ENCODE measurements around the gene TMEM181. TPM values are rescaled to one million over a fixed set of nuclear protein-coding genes. Genes with fewer than 3 reads are reported as not detected.

TMEM181 gene
- total RNA-seq, 4 donors from 2014 or later, result 10.5 to 22.1 (median 16.8) TPM

DNA sequence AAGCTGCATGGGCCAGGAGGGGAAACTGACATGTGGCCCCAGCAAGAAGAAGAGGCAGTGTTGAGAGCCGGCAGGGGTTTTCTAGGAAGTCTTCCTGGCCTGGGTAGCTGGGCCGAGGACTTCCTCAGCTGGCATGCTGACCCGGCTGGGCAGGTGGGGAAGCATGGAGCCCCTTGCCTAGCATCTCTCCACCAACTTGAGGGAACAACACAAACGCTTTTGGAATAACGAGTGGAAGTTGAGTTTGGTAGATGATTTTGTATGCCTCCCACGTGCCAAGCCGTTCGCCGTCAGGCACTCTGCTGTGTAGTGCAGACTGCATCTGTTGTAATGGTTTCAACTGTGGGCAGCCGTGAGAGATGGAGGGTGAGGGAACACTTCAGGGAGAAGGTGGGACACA lies 7.3 kb downstream of the TMEM181 start:
- Histone ChIP-seq H3K4me3 (no peak overlapping the region), H3K4me1 (peaks cover 0 to 54% (median 21%) of the 10 kb centered on the region in 3 donors), H3K36me3 (no peaks in the 10 kb centered on the region), H3K27me3 (no peaks in the 10 kb centered on the region), H3K9me3 (no peaks in the 10 kb centered on the region), H3K27ac (peak overlapping the region in 1 of 4 donors; percentile 71)
- intact Hi-C loops (cut with DNase I), result no loop called here
- no peak for TF ChIP-seq POLR2A (IDR thresholded peaks at IDR 0.05)
- TF ChIP-seq, protein P1, sequence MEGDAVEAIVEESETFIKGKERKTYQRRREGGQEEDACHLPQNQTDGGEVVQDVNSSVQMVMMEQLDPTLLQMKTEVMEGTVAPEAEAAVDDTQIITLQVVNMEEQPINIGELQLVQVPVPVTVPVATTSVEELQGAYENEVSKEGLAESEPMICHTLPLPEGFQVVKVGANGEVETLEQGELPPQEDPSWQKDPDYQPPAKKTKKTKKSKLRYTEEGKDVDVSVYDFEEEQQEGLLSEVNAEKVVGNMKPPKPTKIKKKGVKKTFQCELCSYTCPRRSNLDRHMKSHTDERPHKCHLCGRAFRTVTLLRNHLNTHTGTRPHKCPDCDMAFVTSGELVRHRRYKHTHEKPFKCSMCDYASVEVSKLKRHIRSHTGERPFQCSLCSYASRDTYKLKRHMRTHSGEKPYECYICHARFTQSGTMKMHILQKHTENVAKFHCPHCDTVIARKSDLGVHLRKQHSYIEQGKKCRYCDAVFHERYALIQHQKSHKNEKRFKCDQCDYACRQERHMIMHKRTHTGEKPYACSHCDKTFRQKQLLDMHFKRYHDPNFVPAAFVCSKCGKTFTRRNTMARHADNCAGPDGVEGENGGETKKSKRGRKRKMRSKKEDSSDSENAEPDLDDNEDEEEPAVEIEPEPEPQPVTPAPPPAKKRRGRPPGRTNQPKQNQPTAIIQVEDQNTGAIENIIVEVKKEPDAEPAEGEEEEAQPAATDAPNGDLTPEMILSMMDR (IDR thresholded peaks at IDR 0.05), result no peak
- no peak for DNase-seq
- 87 to 91% methylated on average over 9 to 10 of the region's 10 CpGs for WGBS, 2 donors

DNA sequence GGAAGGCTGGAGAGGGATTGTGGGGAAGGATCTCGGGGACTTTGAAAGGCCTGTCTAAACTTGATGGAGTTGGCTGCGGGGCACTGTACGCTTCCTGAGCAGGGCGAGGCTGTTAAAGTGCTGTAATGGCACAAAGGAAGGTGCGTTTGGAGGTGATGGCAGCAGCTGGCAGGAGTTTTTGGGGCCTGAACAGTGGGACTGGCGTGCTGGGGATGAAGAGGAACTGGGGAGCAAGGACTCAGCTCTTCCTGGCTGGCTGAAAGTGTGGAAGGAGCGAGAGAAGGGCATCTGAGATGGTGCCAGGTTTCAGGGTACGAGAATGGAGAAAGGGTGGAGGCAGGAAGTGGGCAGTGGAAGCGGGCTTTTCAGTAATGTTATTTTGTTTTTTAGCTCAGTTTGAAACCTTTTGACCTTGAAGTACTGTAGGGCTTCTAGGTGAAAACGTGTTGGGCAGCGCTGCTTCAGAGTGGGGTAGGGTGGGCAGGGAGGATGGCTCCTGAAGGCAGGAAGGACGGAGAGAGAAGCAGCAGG lies 8.0 kb downstream of the TMEM181 start:
- Histone ChIP-seq H3K4me3 (no peak overlapping the region), H3K27me3 (no peaks in the 10 kb centered on the region), H3K9me3 (no peaks in the 10 kb centered on the region), H3K27ac (peak overlapping the region; percentile 49 to 71 (median 60)), H3K36me3 (peaks cover 0 to 1% (median 0%) of the 10 kb centered on the region in 3 donors), H3K4me1 (peaks cover 0 to 55% (median 17%) of the 10 kb centered on the region in 3 donors)
- 29 to 36% methylated on average over 12 of the region's 12 CpGs for WGBS, 2 donors
- intact Hi-C loops (cut with DNase I), result no loop called here
- TF ChIP-seq, protein P1 (IDR thresholded peaks at IDR 0.05), result no peak
- TF ChIP-seq POLR2A (IDR thresholded peaks at IDR 0.05), result no peak
- DNase-seq, result no peak

DNA sequence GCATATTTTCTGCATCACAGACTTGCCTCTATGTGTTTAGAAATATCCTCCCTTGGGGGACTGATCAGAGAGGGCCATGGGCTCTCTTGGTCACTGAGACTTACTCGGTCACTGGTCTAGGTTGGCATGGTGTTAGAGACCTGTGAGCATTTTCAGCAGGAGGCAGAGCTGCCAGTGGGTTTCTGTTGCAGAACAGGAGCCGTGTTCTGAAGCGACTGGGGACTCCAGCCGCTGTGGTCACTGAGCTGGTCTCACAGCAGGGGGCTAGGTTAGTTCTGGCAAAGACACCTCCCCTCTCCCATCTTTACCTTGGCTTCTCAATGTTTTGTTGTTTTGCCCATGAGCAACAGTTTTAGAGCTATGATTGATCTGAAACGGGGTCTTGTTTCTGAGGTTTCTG lies 8.7 kb downstream of the TMEM181 start:
- Histone ChIP-seq H3K4me1 (peaks cover 0 to 50% (median 17%) of the 10 kb centered on the region in 3 donors), H3K9me3 (no peaks in the 10 kb centered on the region), H3K27me3 (no peaks in the 10 kb centered on the region), H3K27ac (peak overlapping the region in 3 of 4 donors; percentile 59 to 71 (median 62)), H3K36me3 (peaks cover 0 to 7% (median 3%) of the 10 kb centered on the region in 3 donors), H3K4me3 (no peak overlapping the region)
- intact Hi-C loops (cut with DNase I), result no loop called here
- no peak for DNase-seq
- TF ChIP-seq, protein P1 (IDR thresholded peaks at IDR 0.05), result no peak
- no peak for TF ChIP-seq POLR2A (IDR thresholded peaks at IDR 0.05)
- WGBS, 2 donors, result 92 to 94% methylated on average over 3 to 5 of the region's 5 CpGs

DNA sequence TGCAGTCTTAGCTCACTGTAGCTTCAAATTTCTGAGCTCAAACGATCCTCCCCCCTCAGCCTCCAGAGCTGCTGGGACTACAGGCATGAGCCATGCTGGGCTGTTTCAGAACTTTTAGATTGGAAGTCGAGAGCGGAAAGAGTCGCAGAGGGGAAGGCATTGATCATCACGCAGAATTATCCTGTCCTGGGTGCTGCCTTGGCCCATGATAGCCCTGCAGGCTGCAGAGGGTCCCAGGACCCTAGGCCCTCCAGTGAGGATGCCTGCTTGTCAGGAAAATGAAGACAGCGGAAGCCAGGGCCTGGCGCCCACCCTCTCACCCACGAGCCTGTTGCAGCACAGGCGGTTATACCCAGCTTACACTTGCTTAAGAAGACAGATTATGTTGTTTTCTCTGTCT lies 9.1 kb downstream of the TMEM181 start:
- no peak overlapping the region for H3K4me3 ChIP-seq
- H3K9me3 ChIP-seq, result no peaks in the 10 kb centered on the region
- peaks cover 0 to 46% (median 17%) of the 10 kb centered on the region in 3 donors for H3K4me1 ChIP-seq
- H3K27ac ChIP-seq, result no peak overlapping the region
- 82 to 90% methylated on average over 5 to 9 of the region's 9 CpGs for WGBS, 2 donors
- intact Hi-C loops (cut with DNase I), result no loop called here
- H3K36me3 ChIP-seq, result peaks cover 0 to 11% (median 4%) of the 10 kb centered on the region in 3 donors
- DNase-seq, result no peak
- no peaks in the 10 kb centered on the region for H3K27me3 ChIP-seq
- no peak for TF ChIP-seq POLR2A (IDR thresholded peaks at IDR 0.05)
- TF ChIP-seq, protein P1 (IDR thresholded peaks at IDR 0.05), result no peak

DNA sequence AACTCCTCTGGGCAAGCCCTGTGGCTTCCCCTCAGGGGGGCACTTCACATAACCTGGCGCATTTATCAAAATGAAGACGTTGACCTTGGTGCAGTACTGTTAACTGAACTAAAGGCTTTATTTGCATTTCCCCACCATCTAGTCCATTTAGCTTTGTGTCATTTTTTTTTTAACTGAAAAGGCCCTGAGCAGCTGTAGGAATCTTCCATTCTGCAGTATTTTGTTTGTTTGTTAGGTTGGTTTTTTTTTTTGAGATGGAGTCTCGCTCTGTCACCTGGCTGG lies 10.7 kb downstream of the TMEM181 start:
- no peak for TF ChIP-seq POLR2A (IDR thresholded peaks at IDR 0.05)
- TF ChIP-seq, protein P1 (IDR thresholded peaks at IDR 0.05), result no peak
- no peak for DNase-seq
- Histone ChIP-seq H3K27ac (no peak overlapping the region), H3K27me3 (no peaks in the 10 kb centered on the region), H3K4me1 (peaks cover 0 to 40% (median 17%) of the 10 kb centered on the region in 3 donors), H3K9me3 (no peaks in the 10 kb centered on the region), H3K4me3 (no peak overlapping the region), H3K36me3 (peaks cover 0 to 11% (median 4%) of the 10 kb centered on the region in 3 donors)
- 83 to 88% methylated on average over 3 of the region's 3 CpGs for WGBS, 2 donors
- intact Hi-C loops (cut with DNase I), result no loop called here

All from esophagus squamous epithelium (tissue), 5 donors.